Activated gamma-delta T cell (primary cell): Measurements from ENCODE around the gene TBATA.

Source experiments
- DNase-seq: peaks from one replicate; lab custom pipeline; 2025; lab: John Stamatoyannopoulos, UW

The TBATA gene

DNA sequence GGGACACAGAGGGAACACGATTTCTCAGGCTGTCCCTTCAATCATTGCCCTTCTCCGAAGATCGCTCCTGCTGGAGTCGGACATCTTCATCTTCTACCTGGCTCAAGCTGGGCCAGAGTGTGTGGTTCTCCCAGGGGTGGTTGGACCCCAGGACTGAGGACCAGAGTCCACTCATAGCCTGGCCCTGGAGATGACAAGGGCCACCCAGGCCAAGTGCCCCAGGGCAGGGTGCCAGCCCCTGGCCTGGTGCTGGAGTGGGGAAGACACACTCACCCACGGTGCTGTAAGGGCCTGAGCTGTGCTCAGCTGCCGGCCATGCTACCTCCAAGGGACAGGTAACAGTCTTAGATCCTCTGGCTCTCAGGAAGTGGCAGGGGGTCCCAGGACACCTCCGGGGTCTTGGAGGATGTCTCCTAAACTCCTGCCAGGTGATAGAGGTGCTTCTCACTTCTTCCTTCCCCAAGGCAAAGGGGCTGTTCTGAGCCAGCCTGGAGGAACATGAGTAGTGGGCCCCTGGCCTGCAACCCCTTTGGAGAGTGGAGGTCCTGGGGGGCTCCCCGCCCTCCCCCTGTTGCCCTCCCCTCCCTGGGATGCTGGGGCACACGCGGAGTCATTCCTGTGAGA is 23.3 kb downstream of the TBATA start:
- no peak for DNase-seq

- no peak for DNase-seq
Measured at GRCh38 chr10:70761031-70761601, 24.1 kb downstream of the TBATA start.

DNA sequence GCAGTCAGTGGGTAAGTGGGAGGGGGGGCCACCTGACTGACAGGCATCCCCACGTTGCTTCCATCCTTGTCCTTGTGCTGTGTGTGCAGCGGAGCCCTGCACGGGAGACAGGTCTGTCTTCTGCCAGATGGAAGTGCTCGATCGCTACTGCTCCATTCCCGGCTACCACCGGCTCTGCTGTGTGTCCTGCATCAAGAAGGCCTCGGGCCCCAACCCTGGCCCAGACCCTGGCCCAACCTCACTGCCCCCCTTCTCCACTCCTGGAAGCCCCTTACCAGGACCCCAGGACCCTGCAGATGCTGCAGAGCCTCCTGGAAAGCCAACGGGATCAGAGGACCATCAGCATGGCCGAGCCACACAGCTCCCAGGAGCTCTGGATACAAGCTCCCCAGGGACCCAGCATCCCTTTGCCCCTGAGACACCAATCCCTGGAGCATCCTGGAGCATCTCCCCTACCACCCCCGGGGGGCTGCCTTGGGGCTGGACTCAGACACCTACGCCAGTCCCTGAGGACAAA is 24.8 kb downstream of the TBATA start:
- no peak for DNase-seq

GRCh38 chr10:70759781-70760180 is 25.4 kb downstream of the TBATA start:
- no peak for DNase-seq

DNA sequence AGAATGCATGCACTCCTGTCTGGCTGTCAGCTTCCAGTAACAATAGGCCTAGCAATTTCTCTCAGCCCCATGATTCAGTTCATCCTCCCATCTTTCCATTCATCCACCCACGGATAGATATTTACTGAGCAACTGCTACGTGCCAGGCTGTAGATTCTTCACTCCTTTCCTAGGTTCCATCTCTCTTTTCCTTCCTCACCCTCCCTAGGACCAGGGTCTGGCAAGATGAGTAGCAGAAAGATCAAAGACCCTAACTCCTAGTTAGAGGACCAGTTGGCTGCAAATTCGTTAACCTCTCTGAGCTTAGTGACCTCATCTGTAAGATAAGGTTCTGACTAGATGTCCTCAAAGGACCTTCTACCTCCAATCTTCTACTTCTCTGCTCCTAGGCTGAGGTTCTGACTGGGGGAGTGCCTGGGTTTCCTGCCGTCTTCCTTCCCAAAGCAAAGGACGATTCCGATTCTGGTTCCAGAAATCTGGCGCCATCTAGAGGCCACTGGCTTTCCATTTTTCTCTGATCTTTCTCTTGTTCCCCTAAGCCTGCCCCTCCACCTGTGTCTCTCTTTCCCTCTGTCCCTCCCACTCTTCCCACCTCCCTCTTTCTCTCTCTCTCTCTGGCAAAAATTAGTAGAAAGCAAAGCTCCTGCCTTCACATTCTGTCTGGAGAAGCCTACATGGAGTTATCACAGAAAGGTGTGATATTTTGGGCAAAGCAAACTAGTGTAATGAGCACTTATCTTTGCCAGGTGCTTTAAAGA is 26.2 kb downstream of the TBATA start:
- DNase-seq = no peak

DNA sequence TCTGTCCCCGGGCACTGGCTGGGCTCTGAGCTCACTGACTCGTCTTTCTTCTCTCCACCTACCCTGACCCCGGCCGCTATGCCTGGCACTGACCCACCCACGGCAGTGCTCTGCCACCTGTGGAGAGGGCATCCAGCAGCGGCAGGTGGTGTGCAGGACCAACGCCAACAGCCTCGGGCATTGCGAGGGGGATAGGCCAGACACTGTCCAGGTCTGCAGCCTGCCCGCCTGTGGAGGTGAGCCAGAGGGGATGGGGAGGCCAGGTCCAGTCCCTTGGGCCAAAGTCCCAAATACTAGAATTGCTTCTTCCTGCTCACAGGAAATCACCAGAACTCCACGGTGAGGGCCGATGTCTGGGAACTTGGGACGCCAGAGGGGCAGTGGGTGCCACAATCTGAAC is 27.3 kb downstream of the TBATA start:
- DNase-seq = no peak

GRCh38 chr10:70756700-70757360 is 28.3 kb downstream of the TBATA start:
- DNase-seq = no peak

GRCh38 chr10:70753841-70754621 is 31.1 kb downstream of the TBATA start:
- DNase-seq = no peak

GRCh38 chr10:70753026-70753663 is 32.0 kb downstream of the TBATA start:
- DNase-seq = no peak

DNA sequence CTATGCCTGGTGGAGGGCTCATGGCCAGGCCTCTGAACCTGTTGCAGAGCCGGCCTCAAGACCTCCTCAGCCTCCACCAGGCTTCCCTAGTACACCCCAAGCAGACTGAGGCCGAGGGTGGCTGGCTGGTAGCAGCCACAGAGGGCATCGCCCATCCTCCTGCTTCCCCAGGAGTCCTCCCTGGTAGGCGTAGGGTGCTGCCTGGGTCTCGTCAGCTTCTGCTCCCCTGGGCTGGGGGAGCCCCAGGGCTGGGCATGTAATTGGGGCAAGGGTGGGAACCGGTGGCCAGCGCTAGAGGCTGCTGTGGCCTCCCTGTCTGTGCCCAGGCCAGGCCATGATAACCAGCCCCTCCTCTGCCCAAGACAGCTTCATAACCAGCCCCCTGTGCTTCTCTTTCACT is 32.6 kb downstream of the TBATA start:
- no peak for DNase-seq

DNA sequence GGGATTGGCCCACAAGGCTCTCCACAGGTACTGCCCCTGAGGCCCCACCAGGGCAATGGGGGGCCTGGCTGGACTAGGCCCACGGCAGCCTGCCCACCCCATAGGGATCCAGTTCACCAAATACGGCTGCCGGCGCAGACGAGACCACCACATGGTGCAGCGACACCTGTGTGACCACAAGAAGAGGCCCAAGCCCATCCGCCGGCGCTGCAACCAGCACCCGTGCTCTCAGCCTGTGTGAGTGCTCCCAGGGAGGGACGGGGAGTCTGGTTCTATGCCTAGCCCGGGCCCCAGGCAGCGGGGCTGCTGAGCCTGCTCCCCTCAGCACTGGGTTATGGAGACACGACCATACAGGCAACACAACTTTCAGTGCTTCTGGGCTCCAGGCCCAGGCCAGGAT is 33.2 kb downstream of the TBATA start:
- DNase-seq = no peak

GRCh38 chr10:70751356-70751755 is 33.8 kb downstream of the TBATA start:
- DNase-seq = no peak

DNA sequence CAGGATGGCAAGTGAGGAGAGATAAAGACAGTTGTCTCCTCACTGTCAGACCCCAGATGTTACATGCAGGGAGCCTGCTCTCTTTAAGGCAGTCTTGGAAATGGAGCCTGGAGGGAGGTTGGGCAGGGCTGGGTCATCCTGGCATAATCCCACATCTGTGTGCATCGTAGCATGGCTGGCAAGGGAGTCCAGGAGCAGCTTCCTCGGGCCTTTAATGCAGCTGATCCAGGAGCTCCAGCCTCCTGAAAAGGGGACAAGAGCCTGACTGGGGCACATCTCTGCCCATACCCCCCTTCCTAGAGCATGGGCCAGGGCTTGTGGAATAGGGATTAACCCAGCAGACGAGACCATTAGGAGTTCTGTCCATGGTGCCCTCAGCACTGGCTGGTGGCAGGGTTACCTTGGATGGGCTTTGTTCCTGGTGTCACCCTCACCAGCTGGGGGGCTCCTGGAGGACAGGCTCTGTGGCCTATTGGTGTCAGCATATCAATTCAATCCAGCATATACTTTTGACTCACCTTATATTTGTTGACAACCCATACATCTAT is 34.9 kb downstream of the TBATA start:
- no peak for DNase-seq

DNA sequence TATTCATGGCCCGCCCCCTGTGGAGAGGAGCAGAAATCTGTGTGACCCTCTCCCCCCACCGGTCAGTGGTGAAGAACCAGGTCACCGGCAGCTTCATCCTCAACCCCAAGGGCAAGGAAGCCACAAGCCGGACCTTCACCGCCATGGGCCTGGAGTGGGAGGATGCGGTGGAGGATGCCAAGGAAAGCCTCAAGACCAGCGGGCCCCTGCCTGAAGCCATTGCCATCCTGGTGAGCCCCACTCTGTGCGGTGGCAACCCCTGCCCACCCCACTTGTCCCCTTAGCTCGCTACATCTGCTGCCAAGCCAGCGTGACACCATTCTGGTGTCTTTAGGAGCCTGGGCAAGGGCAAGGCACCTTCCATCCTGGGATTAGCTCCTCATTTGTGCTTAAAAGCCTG is 35.4 kb downstream of the TBATA start:
- DNase-seq = no peak

DNA sequence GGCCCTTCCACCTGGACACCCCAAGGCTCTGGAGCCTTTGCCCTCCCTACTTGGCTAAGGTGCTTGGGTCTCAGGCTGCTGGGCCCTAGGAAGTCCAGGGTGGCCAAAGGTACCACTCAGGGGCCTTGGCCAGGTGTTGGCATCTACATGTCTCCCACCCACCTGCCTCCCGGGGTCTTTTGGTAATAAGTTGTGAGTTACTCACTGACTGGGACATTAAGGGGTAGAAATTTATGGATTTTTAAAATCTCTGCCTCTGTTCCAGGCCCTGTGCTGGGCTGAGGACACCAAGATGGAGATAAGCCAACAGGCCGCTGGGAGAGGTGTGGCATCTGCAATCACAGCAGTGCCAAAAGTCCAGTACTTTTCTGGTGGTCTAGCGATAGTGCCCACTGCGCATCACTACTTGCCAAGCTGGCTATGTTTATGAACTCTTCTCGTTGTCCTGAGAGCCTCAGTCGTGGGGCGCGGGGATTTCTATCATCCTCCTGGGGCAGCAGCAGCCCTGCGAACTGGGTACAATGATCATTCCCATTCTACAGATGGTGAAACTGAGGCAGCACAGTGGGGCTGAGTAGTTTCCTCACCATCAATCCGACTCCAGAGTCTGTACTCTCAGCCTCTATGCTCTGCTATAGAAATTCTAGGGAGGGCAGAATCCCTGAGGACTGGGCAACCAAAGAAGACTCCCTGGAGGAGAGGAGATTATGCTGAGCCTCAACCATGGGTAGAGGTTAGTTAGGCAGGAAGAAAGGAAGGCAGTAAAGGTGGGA is 36.2 kb downstream of the TBATA start:
- DNase-seq = no peak

DNA sequence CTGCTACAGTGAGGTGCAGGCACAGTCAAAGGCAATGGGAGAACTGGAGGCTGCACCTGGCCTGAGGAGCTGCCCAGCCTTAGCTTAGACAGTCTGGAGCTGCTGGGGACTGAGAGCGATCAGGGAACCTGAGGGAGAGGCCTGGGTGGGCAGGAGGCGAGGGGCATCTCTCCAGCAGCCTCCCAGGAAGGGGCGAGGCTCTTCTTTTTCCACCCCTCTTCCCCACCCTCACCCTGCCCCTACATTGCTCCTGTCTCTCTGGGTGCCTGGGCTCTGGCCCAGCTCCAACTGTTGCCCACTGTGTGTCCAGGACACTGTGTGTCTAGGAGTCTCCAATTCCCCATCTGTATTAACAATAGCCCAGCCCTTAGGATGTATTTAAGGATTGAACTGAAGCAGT is 36.9 kb downstream of the TBATA start:
- DNase-seq = no peak

GRCh38 chr10:70747192-70747965 is 37.8 kb downstream of the TBATA start:
- no peak for DNase-seq

DNA sequence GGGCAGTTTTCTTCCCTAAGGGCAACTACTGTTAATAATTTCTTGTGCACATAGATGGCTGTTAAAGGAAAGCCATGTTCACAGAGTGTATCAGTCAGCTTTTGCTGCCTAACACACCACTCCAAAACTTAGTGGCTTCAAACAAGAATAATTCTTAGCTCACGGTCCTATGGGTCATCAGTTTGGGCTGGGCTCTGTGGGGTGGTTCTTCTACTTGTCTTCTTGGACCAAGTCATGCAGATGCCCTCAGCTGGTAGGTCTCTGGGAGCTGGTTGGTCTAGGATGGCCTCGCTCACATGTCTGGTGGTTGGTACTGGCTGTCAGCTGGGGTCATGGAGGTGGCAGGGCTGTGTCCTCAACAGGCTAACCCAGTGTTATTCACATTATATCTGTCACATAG is 39.6 kb downstream of the TBATA start:
- no peak for DNase-seq

- DNase-seq = no peak
Measured at GRCh38 chr10:70744617-70745143, 40.5 kb downstream of the TBATA start.
